ENCODE data around the gene SP5.
A peak's percentile ranks its signal among the peaks of the same experiment; 100 is the strongest.
"Not testable (repeated sequence)": the region's sequence is repeated elsewhere in the genome, so short reads cannot be mapped to it uniquely, and the experiment has no call there.

SP5 gene

GRCh38 chr2:170739048-170739447 lies 23.9 kb downstream of the SP5 start:
- peak; percentile 89 for DNase-seq (ENCODE audit: low read depth in 2 of 2)

GRCh38 chr2:170739507-170740046 lies 24.4 kb downstream of the SP5 start:
- DNase-seq (ENCODE audit: low read depth in 2 of 2) = no peak

- no peak for DNase-seq (ENCODE audit: low read depth in 2 of 2)
Observed at GRCh38 chr2:170740660-170741059, 25.5 kb downstream of the SP5 start.

GRCh38 chr2:170742000-170742399 lies 26.9 kb downstream of the SP5 start:
- no peak for DNase-seq (ENCODE audit: low read depth in 2 of 2)

- no peak for DNase-seq (ENCODE audit: low read depth in 2 of 2)
Observed at GRCh38 chr2:170742896-170743529, 27.9 kb downstream of the SP5 start.

- no peak for DNase-seq (ENCODE audit: low read depth in 2 of 2)
Observed at GRCh38 chr2:170743530-170744239, 28.5 kb downstream of the SP5 start.

GRCh38 chr2:170744248-170745002 lies 29.3 kb downstream of the SP5 start:
- no peak for DNase-seq (ENCODE audit: low read depth in 2 of 2)

- no peak for DNase-seq (ENCODE audit: low read depth in 2 of 2)
Observed at GRCh38 chr2:170745305-170745704, 30.2 kb downstream of the SP5 start.

GRCh38 chr2:170747921-170748320 lies 32.8 kb downstream of the SP5 start:
- peak; percentile 31 to 33 for DNase-seq (ENCODE audit: low read depth in 2 of 2)

GRCh38 chr2:170751555-170751954 lies 36.4 kb downstream of the SP5 start:
- not testable (repeated sequence) for DNase-seq (ENCODE audit: low read depth in 2 of 2)

- DNase-seq (ENCODE audit: low read depth in 2 of 2) = no peak
Observed at GRCh38 chr2:170761572-170761971, 46.4 kb downstream of the SP5 start.

GRCh38 chr2:170762760-170763159 lies 47.6 kb downstream of the SP5 start:
- DNase-seq (ENCODE audit: low read depth in 2 of 2) = no peak

GRCh38 chr2:170763232-170763631 lies 48.1 kb downstream of the SP5 start:
- DNase-seq (ENCODE audit: low read depth in 2 of 2) = no peak

GRCh38 chr2:170764880-170765261 lies 49.7 kb downstream of the SP5 start:
- DNase-seq (ENCODE audit: low read depth in 2 of 2) = no peak

GRCh38 chr2:170766693-170767092 lies 51.6 kb downstream of the SP5 start:
- DNase-seq (ENCODE audit: low read depth in 2 of 2) = no peak

Measured in fibroblast of skin of left quadriceps (primary cell).